CD4-positive, alpha-beta T cell treated with Interleukin-1 beta for 1 hour (primary cell): ENCODE data around the gene ENTREP1.
"Not testable (repeated sequence)": the region's sequence is repeated elsewhere in the genome, so short reads cannot be mapped to it uniquely, and the experiment has no call there.

Experiments used
- DNase-seq, 2 donors: peaks; one replicate each; pipeline ENCODE4 v3.0.0-alpha.2; 2020 to 2022

The ENTREP1 gene

GRCh38 chr9:69421908-69422801, 97.1 kb downstream of the ENTREP1 start:
- peak; percentile 40 to 52 for DNase-seq

GRCh38 chr9:69425136-69425801, 100.3 kb downstream of the ENTREP1 start:
- no peak for DNase-seq

GRCh38 chr9:69427286-69427685, 102.3 kb downstream of the ENTREP1 start:
- DNase-seq, result no peak

- no peak for DNase-seq
These were observed 103.2 kb downstream of the ENTREP1 start for GRCh38 chr9:69428017-69428785.

- DNase-seq, result no peak
These were observed 104.3 kb downstream of the ENTREP1 start for GRCh38 chr9:69429281-69429680.

- DNase-seq, result no peak
These were observed 105.2 kb downstream of the ENTREP1 start for GRCh38 chr9:69430206-69430605.

GRCh38 chr9:69431203-69431602, 106.2 kb downstream of the ENTREP1 start:
- no peak for DNase-seq

GRCh38 chr9:69431777-69432176, 106.8 kb downstream of the ENTREP1 start:
- no peak for DNase-seq

GRCh38 chr9:69432623-69433022, 107.6 kb downstream of the ENTREP1 start:
- DNase-seq, result no peak

- DNase-seq, result no peak
These were observed 108.4 kb downstream of the ENTREP1 start for GRCh38 chr9:69433392-69433791.

GRCh38 chr9:69433968-69434367, 109.0 kb downstream of the ENTREP1 start:
- no peak for DNase-seq

- not testable (repeated sequence) for DNase-seq
These were observed 114.6 kb downstream of the ENTREP1 start for GRCh38 chr9:69439654-69440053.

- peak; percentile 14 to 34 for DNase-seq
These were observed 115.4 kb downstream of the ENTREP1 start for GRCh38 chr9:69440254-69440955.
